ENCODE results near the gene SLC35F4.

SLC35F4 gene

GRCh38 chr14:57526942-57527341 is 338.9 kb downstream of the SLC35F4 start:
- no peak for DNase-seq (ENCODE audit: low read depth in 3 of 3)

- no peak for DNase-seq (ENCODE audit: low read depth in 3 of 3)
Measured at GRCh38 chr14:57519043-57519442, 346.8 kb downstream of the SLC35F4 start.

All from stimulated activated CD4-positive, alpha-beta T cell treated with anti-CD3 and anti-CD28 coated beads, TNF-alpha, amount 100 ng/mL, for 24 hours (primary cell).